Immature natural killer cell (primary cell): ENCODE measurements around the gene TRIM74. TPM values are rescaled to one million over a fixed set of nuclear protein-coding genes. Genes with fewer than 3 reads are reported as not detected.

Experiments used
- polyA plus RNA-seq, 3 donors: library from polyadenylated mRNA; unstranded; fragments of 300-500 nt; fragmentation: Illumina TruSeq; gene quantifications; one replicate each; pipeline ENCODE4 v1.2.3, GENCODE V29; 2021

The TRIM74 gene
- polyA plus RNA-seq, 3 donors from 2014 or later: not detected

Other genes with a start within 250 kb of the TRIM74 start
- gene TYW1B, start 141.3 kb downstream of the TRIM74 start, polyA plus RNA-seq: 1 to 10 TPM in 1 of 3 donors, under 1 TPM in 2; 0.55 to 2.0 (median 0.88) TPM
- 10 to 100 TPM in 1 of 3 donors, 1 to 10 TPM in 2; 4.4 to 23.0 (median 7.4) TPM for gene POM121, start 44.4 kb downstream of the TRIM74 start, polyA plus RNA-seq
- gene SPDYE8, start 60.3 kb upstream of the TRIM74 start, polyA plus RNA-seq: under 1 TPM in 1 of 3 donors, not detected in 2; 0.12 TPM
- gene SPDYE11, start 88.4 kb upstream of the TRIM74 start, polyA plus RNA-seq: under 1 TPM in 1 of 3 donors, not detected in 2; 0.12 TPM
- gene SPDYE9, start 116.6 kb upstream of the TRIM74 start, polyA plus RNA-seq: under 1 TPM in 1 of 3 donors, not detected in 2; 0.12 TPM